SK-N-DZ (cell line): ENCODE data around the gene NUP188.

Experiments
- DNase-seq: peaks from one replicate; pipeline ENCODE4 v3.0.0-alpha.2; 2015; ENCODE audit warnings: low spot score

The NUP188 gene

DNA sequence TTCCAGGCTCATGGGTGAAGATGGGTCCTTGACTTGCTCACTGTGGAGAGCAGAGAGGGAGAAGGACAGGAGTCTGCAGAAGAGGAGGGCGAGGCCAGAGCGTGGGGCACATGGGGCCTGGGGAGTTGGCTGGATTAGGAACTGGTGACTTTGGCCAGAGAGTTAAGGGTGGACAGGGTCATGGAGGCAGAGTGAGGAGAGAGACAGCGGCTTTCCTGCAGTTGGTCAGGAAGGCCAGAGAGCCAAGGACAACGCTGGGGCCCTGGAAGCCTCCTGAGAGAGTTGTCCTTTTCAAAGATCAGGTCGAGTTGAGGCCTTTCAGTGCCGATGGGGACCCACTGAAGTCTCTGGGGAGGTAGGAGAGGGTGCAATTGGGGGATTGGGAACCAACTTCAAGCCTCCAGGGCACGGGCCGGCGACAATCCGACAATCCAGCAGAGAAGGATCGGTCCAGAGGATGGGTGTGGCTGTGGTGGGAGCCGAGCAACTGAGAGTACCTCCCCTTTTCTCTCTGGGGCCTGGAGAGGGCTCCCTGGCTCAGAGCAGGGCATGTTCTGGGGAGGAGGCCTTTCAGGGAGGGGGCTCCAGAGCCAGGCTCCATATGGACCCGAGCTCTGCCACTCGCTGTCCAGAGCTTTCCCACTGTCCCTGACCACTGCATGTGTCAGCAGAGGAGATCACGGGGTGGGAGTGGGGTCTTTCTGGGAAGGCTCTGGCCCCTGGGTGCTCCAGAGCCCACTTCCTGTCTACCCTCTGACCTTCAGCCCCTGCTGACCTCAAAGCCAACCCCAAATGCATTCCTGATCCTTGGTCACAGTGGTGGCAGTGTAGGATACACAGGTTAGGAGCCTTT lies 34.2 kb upstream of the NUP188 start:
- DNase-seq: no peak

DNA sequence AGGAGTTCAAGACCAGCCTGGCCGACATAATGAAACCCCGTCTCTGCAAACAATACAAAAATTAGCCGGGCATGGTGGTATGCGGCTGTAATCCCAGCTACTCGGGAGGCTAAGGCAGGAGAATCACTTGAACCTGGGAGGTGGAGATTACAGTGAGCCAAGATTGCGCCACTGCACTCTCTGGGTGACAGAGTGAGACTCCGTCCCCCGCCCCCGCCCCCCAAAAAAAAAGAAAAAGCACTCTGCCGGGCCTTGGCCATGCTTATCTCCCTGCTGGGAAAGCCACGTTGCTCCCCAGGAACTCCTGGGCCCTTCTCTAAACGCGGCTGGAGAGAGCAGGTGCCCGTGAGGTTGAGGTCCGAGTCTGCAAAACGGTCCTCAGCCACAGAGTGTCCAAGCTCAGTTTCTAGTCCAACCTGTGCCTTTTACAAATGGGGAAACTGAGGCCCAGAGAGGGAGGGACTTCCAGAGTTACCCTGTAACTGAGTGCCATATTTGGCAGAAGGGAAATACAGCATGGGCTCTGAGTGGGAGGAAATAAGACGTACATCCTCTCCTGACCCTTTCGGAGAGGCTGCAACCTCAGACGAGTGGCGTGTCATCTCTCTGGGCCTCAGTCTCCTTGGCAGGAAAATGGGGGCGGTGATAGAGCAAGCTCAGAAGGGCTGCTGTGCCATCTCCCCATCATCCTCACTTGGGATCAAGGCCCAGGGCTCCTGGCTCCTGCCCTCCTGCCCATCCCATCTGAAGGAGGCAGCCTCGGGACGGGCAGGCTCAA lies 33.3 kb upstream of the NUP188 start:
- no peak for DNase-seq

DNA sequence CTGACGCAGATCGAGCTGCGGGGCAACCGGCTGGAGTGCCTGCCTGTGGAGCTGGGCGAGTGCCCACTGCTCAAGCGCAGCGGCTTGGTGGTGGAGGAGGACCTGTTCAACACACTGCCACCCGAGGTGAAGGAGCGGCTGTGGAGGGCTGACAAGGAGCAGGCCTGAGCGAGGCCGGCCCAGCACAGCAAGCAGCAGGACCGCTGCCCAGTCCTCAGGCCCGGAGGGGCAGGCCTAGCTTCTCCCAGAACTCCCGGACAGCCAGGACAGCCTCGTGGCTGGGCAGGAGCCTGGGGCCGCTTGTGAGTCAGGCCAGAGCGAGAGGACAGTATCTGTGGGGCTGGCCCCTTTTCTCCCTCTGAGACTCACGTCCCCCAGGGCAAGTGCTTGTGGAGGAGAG lies 31.3 kb upstream of the NUP188 start:
- no peak for DNase-seq

DNA sequence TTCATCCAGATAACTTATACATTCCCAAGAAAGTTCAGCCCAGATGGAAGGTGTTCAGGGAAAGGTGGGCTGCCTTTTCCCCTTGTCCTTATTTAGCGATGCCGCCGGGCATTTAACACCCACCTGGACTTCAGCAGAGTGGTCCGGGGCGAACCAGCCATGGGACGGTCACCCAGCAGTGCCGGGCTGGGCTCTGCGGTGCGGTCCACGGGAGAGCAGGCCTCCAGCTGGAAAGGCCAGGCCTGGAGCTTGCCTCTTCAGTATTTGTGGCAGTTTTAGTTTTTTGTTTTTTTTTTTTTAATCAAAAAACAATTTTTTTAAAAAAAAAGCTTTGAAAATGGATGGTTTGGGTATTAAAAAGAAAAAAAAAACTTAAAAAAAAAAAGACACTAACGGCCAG lies 30.8 kb upstream of the NUP188 start:
- no peak for DNase-seq

DNA sequence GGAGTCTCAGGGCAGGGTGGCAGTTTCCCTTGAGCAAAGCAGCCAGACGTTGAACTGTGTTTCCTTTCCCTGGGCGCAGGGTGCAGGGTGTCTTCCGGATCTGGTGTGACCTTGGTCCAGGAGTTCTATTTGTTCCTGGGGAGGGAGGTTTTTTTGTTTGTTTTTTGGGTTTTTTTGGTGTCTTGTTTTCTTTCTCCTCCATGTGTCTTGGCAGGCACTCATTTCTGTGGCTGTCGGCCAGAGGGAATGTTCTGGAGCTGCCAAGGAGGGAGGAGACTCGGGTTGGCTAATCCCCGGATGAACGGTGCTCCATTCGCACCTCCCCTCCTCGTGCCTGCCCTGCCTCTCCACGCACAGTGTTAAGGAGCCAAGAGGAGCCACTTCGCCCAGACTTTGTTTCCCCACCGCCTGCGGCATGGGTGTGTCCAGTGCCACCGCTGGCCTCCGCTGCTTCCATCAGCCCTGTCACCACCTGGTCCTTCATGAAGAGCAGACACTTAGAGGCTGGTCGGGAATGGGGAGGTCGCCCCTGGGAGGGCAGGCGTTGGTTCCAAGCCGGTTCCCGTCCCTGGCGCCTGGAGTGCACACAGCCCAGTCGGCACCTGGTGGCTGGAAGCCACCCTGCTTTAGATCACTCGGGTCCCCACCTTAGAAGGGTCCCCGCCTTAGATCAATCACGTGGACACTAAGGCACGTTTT lies 30.2 kb upstream of the NUP188 start:
- DNase-seq: no peak

DNA sequence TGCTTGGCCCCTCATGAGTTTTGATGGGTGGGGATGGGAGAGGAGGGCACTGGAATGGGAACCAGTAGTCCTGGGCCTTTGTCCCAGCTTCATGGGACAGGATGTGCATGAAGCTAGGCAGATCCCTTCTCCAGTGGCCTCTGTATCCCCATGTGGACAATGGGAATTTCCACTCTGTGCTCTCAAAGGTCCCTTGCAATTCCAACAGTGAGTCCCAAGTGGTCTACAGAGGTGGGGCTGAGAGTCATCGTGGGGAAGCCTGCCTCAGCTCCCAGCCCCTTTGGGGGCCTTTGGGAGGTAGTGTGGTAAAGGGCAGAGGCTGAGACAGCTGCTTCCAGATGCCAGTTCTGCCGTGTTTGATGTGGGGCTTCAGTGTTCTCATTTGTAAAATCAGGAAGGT lies 28.6 kb upstream of the NUP188 start:
- no peak for DNase-seq

DNA sequence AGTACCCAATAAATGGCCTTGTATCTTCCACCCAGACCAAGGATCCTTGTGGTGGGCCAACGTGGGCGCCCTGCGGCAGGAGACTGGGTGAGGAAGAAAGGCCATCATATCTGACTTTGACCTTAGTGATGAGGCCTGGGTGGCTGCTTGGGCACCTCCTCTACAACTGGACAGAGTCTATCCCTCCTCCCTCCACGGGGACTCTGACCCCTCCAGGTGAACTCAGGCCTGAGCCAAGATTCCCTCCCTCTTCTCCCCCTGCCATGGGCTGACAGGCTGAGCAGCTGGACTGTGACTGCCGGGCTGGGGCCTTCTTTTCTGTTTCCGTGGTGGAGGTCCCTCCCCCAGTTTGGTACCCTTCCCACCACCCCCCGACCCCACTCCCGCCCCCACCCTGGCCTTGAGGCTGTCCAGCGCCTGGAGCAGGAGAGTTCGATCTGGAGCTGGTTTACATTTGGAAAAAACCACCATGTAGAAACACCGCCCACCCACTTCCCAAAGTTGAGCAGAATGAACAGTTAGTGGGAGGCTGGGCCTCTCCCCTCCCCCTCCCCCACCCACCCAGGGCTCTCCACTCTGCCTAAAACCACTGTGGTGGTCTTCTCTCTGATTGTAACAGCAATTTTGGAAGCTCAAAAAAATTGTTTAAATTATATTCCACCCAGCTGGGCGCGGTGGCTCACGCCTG lies 28.0 kb upstream of the NUP188 start:
- DNase-seq: no peak

DNA sequence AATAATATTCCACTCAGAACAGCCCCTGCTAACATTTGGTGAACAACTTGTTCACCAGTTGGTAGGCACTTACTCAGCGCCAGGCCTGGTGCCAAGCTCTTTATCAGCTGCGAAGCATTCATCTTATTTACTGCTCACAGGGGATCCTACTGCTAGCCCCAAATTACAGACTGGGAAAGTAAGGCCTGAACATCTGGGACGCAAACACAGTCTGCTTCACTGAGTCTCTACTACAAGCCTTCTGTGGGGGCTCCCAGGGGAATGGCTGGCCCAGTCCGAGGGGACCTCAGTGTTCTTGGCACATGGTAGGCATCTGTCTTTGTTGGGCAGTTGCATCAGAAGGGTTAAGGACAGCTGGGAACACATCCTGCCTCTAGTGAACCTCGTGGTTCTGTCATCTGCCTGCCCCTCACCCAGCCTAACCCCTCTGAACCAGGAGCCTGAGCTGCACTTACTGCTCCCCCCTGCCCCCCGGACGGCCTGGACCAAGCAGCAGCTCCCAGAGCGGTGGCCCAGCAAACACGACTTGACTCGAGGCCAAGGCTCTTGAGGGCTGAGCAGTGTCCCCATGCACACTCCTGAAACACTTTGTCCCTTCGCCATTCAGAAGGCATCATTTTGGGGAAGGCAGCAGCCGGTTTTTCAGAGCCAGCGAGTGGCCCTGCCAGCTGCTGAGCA lies 27.0 kb upstream of the NUP188 start, which contains the start of gene PHYHD1:
TSS of gene PHYHD1 (plus strand) at position 602 of the 678 bp plus-strand sequence. CDS start 1,342 bp downstream, outside the sequence.
- peak; percentile 59 for DNase-seq

DNA sequence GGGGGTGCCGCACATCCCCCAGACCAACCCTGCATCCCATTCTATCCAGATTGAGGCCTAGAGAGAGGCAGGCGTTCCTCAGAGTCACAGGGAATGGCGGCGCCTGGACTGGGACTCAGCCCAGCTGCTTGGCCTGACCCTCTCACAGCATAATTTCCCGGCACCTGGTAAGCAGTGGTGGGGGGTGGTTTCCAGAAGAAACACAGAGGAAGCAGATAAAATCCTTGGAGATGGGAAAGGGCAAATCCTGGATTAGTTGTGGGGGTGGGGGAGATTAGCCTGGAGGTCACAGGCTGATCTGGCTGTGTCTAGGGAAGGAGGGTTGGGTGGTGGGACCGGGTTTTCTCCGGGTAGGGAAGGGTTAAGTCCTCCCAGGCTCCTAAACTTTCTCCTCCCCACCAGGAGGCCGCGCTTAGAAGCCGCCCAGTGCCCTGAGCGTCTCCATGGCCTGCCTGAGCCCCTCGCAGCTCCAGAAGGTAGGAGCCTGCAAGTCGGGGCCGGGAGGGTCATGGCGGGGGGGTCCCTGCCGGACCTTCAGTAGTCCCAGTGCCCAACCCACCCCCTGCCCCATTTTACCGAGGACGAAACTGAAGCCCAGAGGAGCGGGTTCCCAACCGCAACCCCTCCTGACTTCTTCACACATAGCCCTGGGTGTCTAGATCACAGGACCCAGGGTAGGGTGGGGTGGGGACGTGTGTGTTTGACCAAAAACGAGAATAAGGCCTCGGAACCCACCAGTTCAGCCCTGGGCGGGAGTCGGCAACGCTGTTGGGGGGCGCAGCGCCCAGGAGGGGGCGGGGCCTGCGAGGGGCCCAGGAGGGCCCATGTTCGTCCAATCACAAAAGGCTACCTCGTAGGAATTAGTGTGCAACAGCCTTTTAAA lies 25.4 kb upstream of the NUP188 start:
- DNase-seq: peak; percentile 87

DNA sequence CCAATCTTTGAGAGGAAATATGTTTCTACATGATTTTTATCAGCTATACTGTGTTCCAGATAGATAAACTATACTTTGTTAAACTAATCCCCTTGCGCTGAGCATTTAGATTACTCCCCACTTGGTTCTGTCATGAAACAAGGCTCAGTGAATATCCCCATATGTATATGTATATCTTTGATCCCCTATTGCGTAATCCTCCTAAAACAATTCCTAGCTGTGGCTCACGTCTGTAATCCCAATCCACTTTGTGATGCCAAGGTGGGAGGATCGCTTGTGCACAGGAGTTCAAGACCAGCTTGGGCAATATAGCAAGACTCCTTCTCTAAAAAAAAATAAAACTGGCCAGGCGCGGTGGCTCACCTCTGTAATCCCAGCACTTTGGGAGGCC lies 24.0 kb upstream of the NUP188 start:
- no peak for DNase-seq

DNA sequence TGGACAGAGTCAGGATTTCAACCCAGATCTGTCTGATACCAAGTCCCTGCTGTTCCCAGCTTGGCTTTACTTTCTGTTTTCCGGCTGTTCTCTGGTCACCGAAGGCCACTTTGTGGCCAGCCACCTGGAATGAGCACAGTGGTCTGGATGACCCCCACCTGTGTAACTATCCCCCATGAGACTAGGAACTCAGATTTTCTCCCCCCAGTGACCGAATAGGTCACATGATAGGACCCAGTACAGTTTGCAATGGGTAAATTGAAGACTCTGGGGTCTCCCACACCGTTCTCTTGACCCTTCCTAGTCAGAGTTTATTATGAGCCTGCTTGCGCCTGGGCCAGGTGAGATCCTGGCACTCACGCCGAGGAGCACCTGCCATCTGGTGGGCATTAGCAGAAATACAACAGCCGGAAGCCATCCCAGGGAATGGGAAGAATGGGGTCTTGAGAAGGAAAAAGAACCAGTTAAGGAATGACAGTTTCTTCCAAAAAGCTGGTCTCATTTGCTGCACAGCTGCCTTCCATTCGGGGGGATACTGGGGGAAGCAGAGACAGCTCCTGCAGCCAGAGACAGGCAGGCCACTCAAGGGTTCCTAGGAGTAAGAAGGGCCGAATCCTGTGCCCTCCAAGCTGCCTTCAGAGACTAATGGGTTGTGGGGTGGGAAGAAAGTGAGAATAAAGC lies 19.6 kb upstream of the NUP188 start:
- DNase-seq: peak; percentile 66

DNA sequence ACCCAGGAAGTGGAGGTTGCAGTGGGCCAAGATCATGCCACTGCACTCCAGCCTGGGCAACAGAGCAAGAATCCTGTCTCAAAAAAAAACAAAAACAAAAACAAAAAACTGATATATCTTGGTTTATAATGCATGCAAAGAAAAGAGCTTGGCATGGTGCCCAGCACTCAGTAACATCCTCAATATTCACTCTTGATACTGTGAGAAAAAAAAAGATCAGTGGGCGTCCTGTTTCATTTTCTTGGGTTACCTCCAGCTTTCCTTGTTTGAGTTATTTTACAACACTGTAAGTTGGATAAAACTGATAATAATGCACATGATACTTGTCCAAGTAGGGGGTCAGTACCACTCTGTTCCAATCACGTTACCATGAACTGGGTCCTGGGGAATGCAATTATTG lies 18.9 kb upstream of the NUP188 start:
- no peak for DNase-seq

DNA sequence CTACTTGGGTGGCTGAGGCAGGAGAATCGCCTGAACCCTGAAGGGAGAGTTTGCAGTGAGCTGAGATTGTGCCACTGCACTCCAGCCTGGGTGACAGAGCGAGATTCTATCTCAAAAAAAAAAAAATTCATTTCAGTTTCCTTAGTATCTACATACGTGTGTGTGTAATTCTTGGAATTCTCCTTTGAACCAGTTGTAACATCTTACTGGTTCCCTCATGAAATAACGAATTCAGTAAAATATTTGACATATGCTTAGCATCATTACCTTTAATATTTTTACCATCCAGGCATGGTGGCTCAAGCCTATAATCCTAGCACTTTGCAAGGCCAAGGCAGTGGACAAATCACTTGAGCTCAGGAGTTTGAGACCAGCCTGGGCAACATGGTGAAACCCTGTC lies 17.9 kb upstream of the NUP188 start:
- DNase-seq: no peak

DNA sequence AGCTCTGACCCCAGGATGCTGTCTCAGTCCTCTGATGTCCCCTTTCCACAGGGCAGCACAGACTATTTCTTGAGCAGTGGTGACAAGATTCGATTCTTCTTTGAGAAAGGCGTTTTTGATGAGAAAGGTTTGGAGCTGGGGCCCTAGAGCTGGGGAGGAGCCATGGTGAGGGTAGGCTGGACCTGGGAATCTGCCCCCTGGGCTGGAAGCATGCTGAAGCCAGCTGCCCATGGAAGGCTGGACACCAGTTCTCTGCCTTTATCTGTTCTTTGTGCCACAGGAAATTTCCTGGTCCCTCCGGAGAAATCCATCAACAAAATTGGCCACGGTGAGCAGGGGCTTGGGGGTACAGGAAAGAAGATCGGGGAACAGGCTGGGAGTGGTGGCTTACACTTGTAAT lies 13.8 kb upstream of the NUP188 start:
- DNase-seq: no peak

DNA sequence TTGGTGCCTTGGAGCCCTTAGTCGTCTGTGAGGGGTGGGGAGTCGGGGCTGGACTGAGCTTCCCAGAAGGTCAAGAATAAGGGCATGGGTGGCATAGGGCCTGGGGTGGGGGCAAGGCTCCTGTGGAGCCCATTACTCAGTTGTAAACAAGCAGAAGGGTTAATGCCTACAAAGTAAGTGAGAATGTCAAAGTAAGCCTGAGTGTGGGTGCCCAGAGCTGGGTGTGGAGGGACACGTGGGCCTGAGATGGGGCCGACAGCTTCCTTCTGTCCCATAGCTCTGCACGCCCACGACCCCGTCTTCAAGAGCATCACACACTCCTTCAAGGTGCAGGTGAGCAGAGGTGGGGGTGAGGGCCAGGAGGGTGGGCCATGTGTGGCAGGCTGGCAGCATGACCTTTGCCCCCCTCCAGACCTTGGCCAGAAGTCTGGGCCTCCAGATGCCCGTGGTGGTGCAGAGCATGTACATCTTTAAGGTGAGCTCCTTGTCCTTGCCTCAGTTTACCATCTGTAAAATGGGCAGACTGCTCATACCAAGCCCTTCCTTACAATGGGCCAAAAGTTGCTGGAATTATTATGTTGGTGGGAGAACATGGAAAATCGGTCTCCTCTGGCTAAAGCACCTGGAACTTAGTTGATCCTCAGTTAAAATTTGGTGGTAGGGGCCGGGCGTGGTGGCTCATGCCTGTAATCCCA lies 11.2 kb upstream of the NUP188 start:
- DNase-seq: no peak

DNA sequence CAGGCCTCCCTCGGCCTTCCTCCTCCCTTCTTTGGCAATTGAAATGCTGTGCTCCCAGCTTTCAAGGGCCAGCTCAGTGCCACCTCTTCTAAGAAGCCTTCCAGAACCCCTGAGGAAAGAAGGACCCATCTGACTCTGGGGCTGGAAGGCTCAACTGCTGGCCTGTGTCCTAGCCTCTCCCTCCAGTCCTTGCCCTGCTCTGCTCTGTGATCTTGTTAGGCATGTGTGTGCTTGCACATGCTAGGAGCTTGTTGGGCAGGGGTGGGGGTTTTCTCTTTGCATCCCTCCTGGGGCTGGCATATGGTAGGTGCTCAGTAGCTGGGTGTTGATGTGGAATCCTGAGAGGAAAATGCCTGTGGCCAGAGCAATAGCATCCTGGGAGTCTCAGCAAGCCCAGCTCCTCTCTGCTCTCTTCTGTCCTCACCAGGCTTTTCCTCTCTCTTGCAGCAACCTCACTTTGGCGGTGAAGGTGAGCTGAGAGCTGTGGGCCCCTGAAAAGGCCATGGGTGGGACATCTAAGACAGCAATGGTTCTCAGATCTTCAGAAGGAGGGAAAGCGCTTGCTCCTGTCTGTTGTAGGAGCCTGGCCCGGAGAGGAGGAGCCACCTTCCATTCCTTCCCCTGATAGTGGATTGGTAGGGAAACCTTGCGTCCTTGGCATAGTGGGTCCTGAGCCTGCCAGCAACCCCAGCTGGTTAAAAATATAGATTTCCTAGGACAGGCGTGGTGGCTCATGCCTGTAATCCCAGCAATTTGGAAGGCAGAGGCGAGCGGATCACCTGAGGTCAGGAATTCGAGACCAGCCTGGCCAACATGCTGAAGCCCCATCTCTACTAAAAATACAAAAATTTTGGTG lies 10.0 kb upstream of the NUP188 start:
- DNase-seq: no peak

DNA sequence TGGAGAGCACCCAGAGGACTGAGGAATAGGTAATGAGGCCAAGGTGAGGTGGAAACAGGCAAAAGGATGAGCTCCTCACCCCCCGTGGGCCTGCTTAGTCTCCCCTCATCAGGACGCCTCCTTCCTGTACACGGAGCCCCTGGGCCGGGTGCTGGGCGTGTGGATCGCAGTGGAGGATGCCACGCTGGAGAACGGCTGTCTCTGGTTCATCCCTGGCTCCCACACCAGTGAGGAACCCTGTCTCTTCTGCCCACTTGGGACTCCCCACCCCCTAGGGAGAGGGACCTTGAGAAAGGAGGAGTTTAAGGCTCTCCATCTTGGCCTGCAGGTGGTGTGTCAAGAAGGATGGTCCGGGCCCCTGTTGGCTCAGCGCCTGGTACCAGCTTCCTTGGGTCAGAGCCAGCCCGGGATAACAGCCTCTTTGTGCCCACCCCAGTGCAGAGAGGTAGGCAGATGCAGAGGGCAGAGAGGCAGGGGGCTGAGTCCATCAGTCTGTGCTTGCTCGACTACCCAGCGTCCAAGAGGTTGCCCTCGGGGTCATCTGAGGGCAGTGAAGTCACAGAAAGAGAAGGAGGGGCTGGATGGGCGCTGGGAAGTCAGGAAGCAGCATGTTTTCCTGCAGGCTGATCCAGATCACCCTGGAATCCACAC lies 7.1 kb upstream of the NUP188 start:
- DNase-seq: no peak
